ENCODE results near the gene MADD. TPM values are rescaled to one million over a fixed set of nuclear protein-coding genes. Genes with fewer than 3 reads are reported as not detected.

MADD gene
- total RNA-seq, 3 donors from 2014 or later = 43.3 to 56.5 (median 46.6) TPM

- no peak for TF ChIP-seq CTCF (IDR thresholded peaks at IDR 0.05)
- TF ChIP-seq POLR2AphosphoS5 (IDR thresholded peaks at IDR 0.05) = no peak
- no peak for TF ChIP-seq POLR2A (IDR thresholded peaks at IDR 0.05)
Measured at GRCh38 chr11:47337229-47337924, 67.4 kb downstream of the MADD start.

GRCh38 chr11:47338396-47339241, 68.7 kb downstream of the MADD start:
- TF ChIP-seq CTCF (IDR thresholded peaks at IDR 0.05) (no peak), POLR2A (IDR thresholded peaks at IDR 0.05) (no peak), POLR2AphosphoS5 (IDR thresholded peaks at IDR 0.05) (no peak)
- Histone ChIP-seq H3K27me3 (no peaks in the 10 kb centered on the region), H3K4me1 (no peaks in the 10 kb centered on the region), H3K27ac (no peak overlapping the region), H3K4me3 (no peak overlapping the region), H3K9me3 (no peaks in the 10 kb centered on the region), H3K36me3 (no peaks in the 10 kb centered on the region)
- intact Hi-C loops (cut with DNase I; ENCODE audit: low total_unique reads) = no loop called here
- no peak for DNase-seq (ENCODE audit: low spot score in 2 of 2)

More at GRCh38 chr11:47337229-47337924, 67.4 kb downstream of the MADD start:
- no peaks in the 10 kb centered on the region for H3K4me1 ChIP-seq
- no peaks in the 10 kb centered on the region for H3K27me3 ChIP-seq
- H3K27ac ChIP-seq = no peak overlapping the region
- H3K9me3 ChIP-seq = no peaks in the 10 kb centered on the region
- no peak for DNase-seq (ENCODE audit: low spot score in 2 of 2)
- no peaks in the 10 kb centered on the region for H3K36me3 ChIP-seq
- H3K4me3 ChIP-seq = no peak overlapping the region
- intact Hi-C loops (cut with DNase I; ENCODE audit: low total_unique reads) = no loop called here

- Histone ChIP-seq H3K9me3 (no peaks in the 10 kb centered on the region), H3K27ac (no peak overlapping the region), H3K27me3 (no peaks in the 10 kb centered on the region), H3K36me3 (no peaks in the 10 kb centered on the region), H3K4me1 (no peaks in the 10 kb centered on the region), H3K4me3 (no peak overlapping the region)
- no peak for DNase-seq (ENCODE audit: low spot score in 2 of 2)
- no peak for TF ChIP-seq CTCF (IDR thresholded peaks at IDR 0.05)
- TF ChIP-seq POLR2AphosphoS5 (IDR thresholded peaks at IDR 0.05) = no peak
- TF ChIP-seq POLR2A (IDR thresholded peaks at IDR 0.05) = no peak
- intact Hi-C loops (cut with DNase I; ENCODE audit: low total_unique reads) = no loop called here
Measured at GRCh38 chr11:47340010-47340409, 70.1 kb downstream of the MADD start.

DNA sequence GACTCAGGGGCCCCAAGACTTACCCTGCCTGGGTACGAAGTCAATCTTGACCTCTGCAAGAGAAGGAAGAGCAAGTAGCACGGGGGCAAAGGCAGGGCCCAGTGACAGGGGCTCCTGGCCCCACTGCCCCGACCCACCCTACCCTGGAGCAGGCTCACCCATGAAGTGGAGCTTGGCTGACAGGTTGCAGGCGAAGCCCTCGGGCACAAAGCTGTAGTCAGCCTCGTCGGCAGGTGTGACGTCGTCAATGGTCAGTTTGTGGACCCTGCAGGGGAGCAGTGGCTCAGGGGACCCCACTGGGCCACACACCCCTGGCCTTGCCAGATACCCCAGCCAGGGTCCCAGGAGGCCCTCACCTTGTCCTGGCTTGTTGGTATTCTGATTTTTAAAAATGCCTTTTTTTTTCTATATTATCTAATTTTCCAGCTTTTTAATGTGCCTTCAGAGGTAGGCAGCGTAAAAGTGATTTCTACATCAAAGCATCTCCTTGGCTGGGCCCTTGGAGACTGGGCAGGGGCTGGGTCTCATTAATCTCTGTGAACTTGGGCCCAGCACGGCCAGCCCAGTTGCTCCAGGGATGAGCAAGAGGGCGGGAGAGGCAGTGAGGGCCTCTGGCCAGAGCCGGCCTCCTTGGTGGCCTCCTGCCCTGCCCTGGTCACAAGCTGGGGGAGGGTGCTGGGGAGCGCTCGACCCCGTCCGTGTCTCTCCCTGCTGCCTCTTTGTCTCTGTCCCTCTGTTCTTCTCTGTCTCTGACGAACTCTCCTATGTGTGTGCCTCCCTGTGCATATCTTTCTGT, 71.2 kb downstream of the MADD start:
- Histone ChIP-seq H3K27me3 (no peaks in the 10 kb centered on the region), H3K4me1 (no peaks in the 10 kb centered on the region), H3K27ac (no peak overlapping the region), H3K36me3 (no peaks in the 10 kb centered on the region), H3K4me3 (no peak overlapping the region), H3K9me3 (no peaks in the 10 kb centered on the region)
- TF ChIP-seq CTCF (IDR thresholded peaks at IDR 0.05) (no peak), POLR2A (IDR thresholded peaks at IDR 0.05) (no peak), POLR2AphosphoS5 (IDR thresholded peaks at IDR 0.05) (no peak)
- intact Hi-C loops (cut with DNase I; ENCODE audit: low total_unique reads) = no loop called here
- DNase-seq (ENCODE audit: low spot score in 2 of 2) = no peak
